SK-N-MC (cell line): ENCODE measurements around the gene TRIM41.
"Not testable (repeated sequence)": the region's sequence is repeated elsewhere in the genome, so short reads cannot be mapped to it uniquely, and the experiment has no call there.

Experiments
- DNase-seq: peaks from one replicate; pipeline ENCODE4 v3.0.0-alpha.2; 2011; ENCODE audit warnings: low read depth, low spot score
- H3K27ac ChIP-seq: fragments of 200-600 bp; sonication (generic); 2 replicates; pipeline ENCODE4 v1.5.1; 2016; ENCODE audit warnings: mixed run types
- H3K36me3 ChIP-seq: fragments of 200-600 bp; sonication (generic); 2 replicates; pipeline ENCODE4 v1.6.1; 2017; ENCODE audit warnings: antibody characterized with exemption, low read length, mixed read lengths; ENCODE audit not compliant: insufficient read depth
- H3K4me3 ChIP-seq: fragments of 200-600 bp; sonication (generic); 2 replicates; pipeline ENCODE4 v1.5.1; 2016
- H3K9ac ChIP-seq: fragments of 200-600 bp; sonication (generic); 2 replicates; pipeline ENCODE4 v1.8.0; 2017; ENCODE audit warnings: mixed run types, mixed read lengths; ENCODE audit not compliant: insufficient read length
- H3K9me3 ChIP-seq: fragments of 200-600 bp; sonication (generic); 2 replicates; pipeline ENCODE4 v1.6.1; 2017; ENCODE audit warnings: low read depth, mild to moderate bottlenecking, antibody characterized with exemption, low read length, moderate library complexity, mixed read lengths
- EZH2 ChIP-seq: fragments of 200-600 bp; sonication (generic); IDR thresholded peaks from one replicate; pipeline ENCODE4 v1.6.1; 2017; ENCODE audit warnings: antibody characterized with exemption
- FOXP2 ChIP-seq: optimal IDR thresholded peaks from 2 replicates; pipeline ENCODE3; 2011; ENCODE audit warnings: mild to moderate bottlenecking, moderate library complexity; ENCODE audit not compliant: insufficient read depth; ENCODE audit errors: extremely low read length, control extremely low read depth
- POLR2AphosphoS5 ChIP-seq: IDR thresholded peaks from 2 replicates; pipeline ENCODE4 v1.6.1; 2012; ENCODE audit warnings: mild to moderate bottlenecking, low read depth, low read length, borderline replicate concordance

TRIM41 gene

GRCh38 chr5:181280251-181280762 is 57.2 kb downstream of the TRIM41 start:
- Histone ChIP-seq H3K4me3 (no peak overlapping the region), H3K27ac (no peak overlapping the region), H3K9ac (no peak overlapping the region), H3K9me3 (no peaks in the 10 kb centered on the region), H3K36me3 (no peaks in the 10 kb centered on the region)
- DNase-seq: no peak
- TF ChIP-seq POLR2AphosphoS5: no peak
- no peak for TF ChIP-seq FOXP2
- TF ChIP-seq EZH2: no peak

- no peak for TF ChIP-seq EZH2
- TF ChIP-seq POLR2AphosphoS5: no peak
- no peak for TF ChIP-seq FOXP2
- Histone ChIP-seq H3K36me3 (no peaks in the 10 kb centered on the region), H3K4me3 (no peak overlapping the region), H3K27ac (no peak overlapping the region), H3K9me3 (no peaks in the 10 kb centered on the region), H3K9ac (no peak overlapping the region)
- no peak for DNase-seq
Measured at GRCh38 chr5:181281077-181281983, 58.2 kb downstream of the TRIM41 start.

DNA sequence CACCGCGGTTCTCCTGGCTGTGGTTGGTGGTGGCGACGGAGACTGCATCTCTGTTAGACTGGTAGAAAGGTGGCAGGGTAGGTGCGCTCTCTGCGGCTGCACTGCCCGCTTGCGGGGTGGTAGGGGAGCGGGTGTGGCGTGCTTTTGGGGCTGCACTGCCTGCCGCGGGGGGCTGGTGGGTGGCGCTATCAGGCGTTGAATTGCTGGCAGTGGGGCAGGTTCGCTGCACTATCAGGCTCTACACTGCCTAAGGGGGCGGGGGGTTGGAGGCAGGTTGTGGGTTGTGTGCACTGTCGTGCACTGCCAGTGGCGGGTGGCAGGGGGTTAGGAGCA is 58.9 kb downstream of the TRIM41 start:
- no peak overlapping the region for H3K27ac ChIP-seq
- H3K9ac ChIP-seq: no peak overlapping the region
- no peak for DNase-seq
- H3K4me3 ChIP-seq: no peak overlapping the region
- TF ChIP-seq FOXP2 (no peak), EZH2 (no peak), POLR2AphosphoS5 (no peak)
- no peaks in the 10 kb centered on the region for H3K36me3 ChIP-seq
- H3K9me3 ChIP-seq: no peaks in the 10 kb centered on the region

GRCh38 chr5:181282415-181282814 is 59.3 kb downstream of the TRIM41 start:
- H3K9ac ChIP-seq, H3K36me3 ChIP-seq, H3K27ac ChIP-seq, DNase-seq, H3K9me3 ChIP-seq, H3K4me3 ChIP-seq: not testable (repeated sequence)

DNA sequence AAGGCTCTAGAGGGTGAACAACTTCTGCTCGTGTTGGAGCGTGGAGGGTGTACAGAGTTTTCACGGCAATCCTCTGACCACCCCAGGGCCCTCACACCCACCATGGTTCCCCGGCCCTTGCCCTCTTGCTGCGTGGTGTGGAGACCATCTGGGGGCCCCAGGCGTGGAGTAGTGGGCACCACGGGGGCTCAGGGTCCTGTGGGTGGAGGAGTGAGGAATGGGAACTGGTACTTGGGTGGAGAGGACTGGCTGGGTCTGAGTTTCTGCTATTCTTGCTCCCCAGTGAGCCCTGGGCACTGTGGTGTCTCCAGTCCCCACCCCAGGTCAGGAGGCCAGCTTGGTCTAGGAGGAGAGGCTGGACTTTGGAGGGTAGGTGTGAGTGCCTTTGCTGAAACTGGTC is 59.8 kb downstream of the TRIM41 start:
- no peak overlapping the region for H3K9ac ChIP-seq
- no peak overlapping the region for H3K4me3 ChIP-seq
- TF ChIP-seq EZH2 (no peak), POLR2AphosphoS5 (no peak), FOXP2 (no peak)

DNA sequence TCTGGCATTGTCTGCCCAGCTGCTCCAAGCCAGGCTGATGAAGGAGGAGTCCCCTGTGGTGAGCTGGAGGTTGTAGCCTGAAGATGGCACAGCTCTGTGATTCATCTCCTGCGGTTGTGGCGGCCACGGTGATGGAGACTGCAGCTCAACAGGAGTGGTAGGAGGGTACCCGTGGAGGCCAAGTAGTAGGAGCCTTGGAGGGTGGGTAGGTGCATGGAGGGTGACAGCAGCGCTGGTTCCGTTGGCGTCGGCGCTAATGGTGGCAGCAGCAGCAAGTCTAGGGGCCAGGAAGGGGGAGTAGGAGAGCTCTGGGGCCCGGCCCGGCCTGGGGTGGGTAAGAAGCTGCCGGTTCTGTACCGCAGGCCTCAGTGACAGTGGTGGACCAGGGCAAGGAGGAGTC is 60.3 kb downstream of the TRIM41 start:
- TF ChIP-seq FOXP2 (no peak), POLR2AphosphoS5 (no peak), EZH2 (no peak)
- no peak for DNase-seq
- Histone ChIP-seq H3K4me3 (no peak overlapping the region), H3K9ac (no peak overlapping the region), H3K36me3 (no peaks in the 10 kb centered on the region), H3K27ac (no peak overlapping the region), H3K9me3 (no peaks in the 10 kb centered on the region)

More for the DNA sequence above, 59.8 kb downstream of the TRIM41 start:
- Histone ChIP-seq H3K36me3 (no peaks in the 10 kb centered on the region), H3K27ac (no peak overlapping the region), H3K9me3 (no peaks in the 10 kb centered on the region)
- DNase-seq: no peak

DNA sequence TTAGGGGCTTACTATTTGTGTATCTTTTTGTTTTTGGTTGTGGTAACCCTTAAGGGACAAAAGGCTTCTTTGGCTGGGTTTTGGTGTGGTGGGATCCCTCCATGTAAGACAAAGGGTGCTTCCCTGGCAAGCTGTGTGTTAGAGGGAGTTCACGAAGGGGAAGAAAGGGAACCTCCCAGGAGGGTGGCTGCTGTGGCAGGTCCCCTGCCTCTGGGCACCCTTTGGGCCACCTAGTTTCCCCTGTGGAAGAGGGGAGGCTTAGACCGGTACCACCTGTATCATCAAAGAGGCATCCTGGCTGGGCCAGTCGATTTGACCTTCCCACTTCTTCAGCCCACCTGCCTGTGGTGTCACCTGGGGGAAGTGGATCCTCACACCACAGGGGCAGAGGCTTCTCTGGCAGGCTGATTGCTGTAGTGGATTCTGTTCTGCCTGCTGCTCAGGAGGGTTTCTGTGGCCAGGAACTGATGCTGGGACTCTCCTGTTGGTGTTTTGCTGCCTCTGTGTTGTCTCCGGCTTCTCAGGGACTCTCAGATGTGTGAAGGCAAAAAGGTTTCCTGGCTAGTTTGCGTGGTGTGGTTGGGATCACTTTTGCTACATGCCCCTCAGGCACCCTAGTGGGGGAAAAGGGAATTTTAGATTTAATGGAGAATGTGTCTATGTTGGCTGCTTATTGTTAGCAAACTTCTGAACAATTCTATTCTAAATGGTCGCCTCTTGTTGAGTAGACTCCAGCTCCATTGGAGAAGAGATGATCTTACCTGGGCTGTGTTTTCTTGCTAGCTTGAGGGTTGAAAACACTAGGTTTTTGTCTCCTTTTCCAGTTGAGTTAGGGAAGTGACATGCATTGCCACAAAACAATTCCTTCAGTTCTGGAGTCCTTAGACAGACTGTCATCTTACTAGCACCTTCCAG is 61.0 kb downstream of the TRIM41 start:
- not testable (repeated sequence) for H3K9ac ChIP-seq

More for the DNA sequence above, 61.0 kb downstream of the TRIM41 start:
- H3K36me3 ChIP-seq, H3K9me3 ChIP-seq, DNase-seq, H3K27ac ChIP-seq, H3K4me3 ChIP-seq: not testable (repeated sequence)
